HepG2 (cell line): Measurements from ENCODE around the gene LY6G5B. TPM values are rescaled to one million over a fixed set of nuclear protein-coding genes. Genes with fewer than 3 reads are reported as not detected.

ENCODE experiments used
- CSRNP2 ChIP-seq: sonication (generic); formaldehyde crosslinking; conservative IDR thresholded peaks from 2 replicates; pipeline ENCODE4 v1.8.0; 2022; ENCODE audit warnings: low read depth, missing genetic modification reagents
- EED ChIP-seq: sonication (generic); formaldehyde crosslinking; IDR thresholded peaks from 2 replicates; pipeline ENCODE4 v1.5.0; 2020; ENCODE audit warnings: mild to moderate bottlenecking, missing genetic modification reagents
- ELK4 ChIP-seq: sonication (generic); formaldehyde crosslinking; IDR thresholded peaks from 2 replicates; pipeline ENCODE4 v1.9.0; 2021; ENCODE audit warnings: missing genetic modification reagents, borderline replicate concordance
- EP300 ChIP-seq, 3 experiments: sonication (generic) in 1 of 3; formaldehyde crosslinking in 1 of 3; IDR thresholded peaks; 2 replicates each; pipeline versions ENCODE4 v1.5.1 to v1.6.1; 2011 to 2020; ENCODE audit warnings: low read depth in 2 of 3, low read length in 2 of 3, borderline replicate concordance in 1 of 3, improper control_type of control experiment in 1 of 3, mild to moderate bottlenecking in 1 of 3, missing genetic modification reagents in 1 of 3, moderate library complexity in 1 of 3
- JARID2 ChIP-seq: sonication (generic); formaldehyde crosslinking; IDR thresholded peaks from 2 replicates; pipeline ENCODE4 v1.8.1; 2023; ENCODE audit warnings: missing genetic modification reagents, inconsistent platforms; ENCODE audit not compliant: insufficient replicate concordance
- LCORL ChIP-seq, 2 experiments: fragments of 450-650 bp in 1 of 2; sonication (generic) in 1 of 2; formaldehyde crosslinking in 1 of 2; IDR thresholded peaks; 2 replicates each; pipeline versions ENCODE4 v1.5.0 to v1.6.1; 2017 to 2020; ENCODE audit warnings: antibody characterized with exemption in 1 of 2, missing genetic modification reagents in 1 of 2
- MAZ ChIP-seq, 2 experiments: sonication (generic) in 1 of 2; formaldehyde crosslinking in 1 of 2; IDR thresholded peaks; 2 replicates each; pipeline versions ENCODE4 v1.5.0 to v1.6.1; 2012 to 2020; ENCODE audit warnings: low read depth in 2 of 2, mild to moderate bottlenecking in 2 of 2, borderline replicate concordance in 1 of 2, improper control_type of control experiment in 1 of 2, low read length in 1 of 2, missing genetic modification reagents in 1 of 2, moderate library complexity in 1 of 2
- MED13 ChIP-seq: sonication (generic); formaldehyde crosslinking; IDR thresholded peaks from 2 replicates; pipeline ENCODE4 v1.5.0; 2020; ENCODE audit warnings: missing genetic modification reagents
- POLR2A ChIP-seq, 2 experiments: IDR thresholded peaks; 2 replicates each; pipeline ENCODE4 v1.6.1; 2011; ENCODE audit warnings: low read depth in 2 of 2, low read length in 2 of 2, mild to moderate bottlenecking in 1 of 2, moderate library complexity in 1 of 2; ENCODE audit not compliant: insufficient read depth in 1 of 2
- TBX3 ChIP-seq: fragments of 450-650 bp; IDR thresholded peaks from 2 replicates; pipeline ENCODE4 v1.6.1; 2017; ENCODE audit warnings: antibody characterized with exemption, mild to moderate bottlenecking, inconsistent platforms, borderline replicate concordance
- ZBTB20 ChIP-seq: sonication (generic); formaldehyde crosslinking; IDR thresholded peaks from 2 replicates; pipeline ENCODE4 v1.8.1; 2023; ENCODE audit warnings: missing genetic modification reagents, low read depth, mild to moderate bottlenecking, borderline replicate concordance
- ZFX ChIP-seq: sonication (generic); formaldehyde crosslinking; IDR thresholded peaks from 2 replicates; pipeline ENCODE4 v1.4.0; 2020; ENCODE audit warnings: mild to moderate bottlenecking, low read depth, missing genetic modification reagents, moderate library complexity
- ZNF17 ChIP-seq: sonication (generic); formaldehyde crosslinking; IDR thresholded peaks from 2 replicates; pipeline ENCODE4 v1.5.0; 2020; ENCODE audit warnings: mild to moderate bottlenecking, missing genetic modification reagents
- ZNF205 ChIP-seq: IDR thresholded peaks from 2 replicates; pipeline ENCODE4 v1.6.1; 2018; ENCODE audit warnings: missing biosample characterization, missing genetic modification reagents
- ZNF24 ChIP-seq: fragments of 450-650 bp; IDR thresholded peaks from 2 replicates; pipeline ENCODE4 v1.6.1; 2017; ENCODE audit warnings: antibody characterized with exemption, mild to moderate bottlenecking
- ZNF263 ChIP-seq: sonication (generic); formaldehyde crosslinking; IDR thresholded peaks from 2 replicates; pipeline ENCODE4 v1.4.0; 2020; ENCODE audit warnings: missing genetic modification reagents
- ZNF629 ChIP-seq: sonication (generic); formaldehyde crosslinking; conservative IDR thresholded peaks from 2 replicates; pipeline ENCODE4 v1.5.0; 2020; ENCODE audit warnings: missing genetic modification reagents
- ZNF687 ChIP-seq: sonication (generic); formaldehyde crosslinking; IDR thresholded peaks from 2 replicates; pipeline ENCODE4 v1.5.1; 2020; ENCODE audit warnings: mild to moderate bottlenecking, missing genetic modification reagents, moderate library complexity
- ZNF772 ChIP-seq: sonication (generic); formaldehyde crosslinking; IDR thresholded peaks from 2 replicates; pipeline ENCODE4 v1.5.0; 2020; ENCODE audit warnings: mild to moderate bottlenecking, missing genetic modification reagents
- ZNF780A ChIP-seq: sonication (generic); formaldehyde crosslinking; IDR thresholded peaks from 2 replicates; pipeline ENCODE4 v1.8.0; 2022; ENCODE audit warnings: mild to moderate bottlenecking, missing genetic modification reagents, moderate library complexity
- ZNF784 ChIP-seq: sonication (generic); formaldehyde crosslinking; IDR thresholded peaks from 2 replicates; pipeline ENCODE4 v1.5.1; 2020; ENCODE audit warnings: missing genetic modification reagents, mild to moderate bottlenecking, borderline replicate concordance
- polyA plus RNA-seq, 8 experiments: library from polyadenylated mRNA; depleted of rRNA in 3 of 8; stranded (reverse) in 7 of 8; unstranded in 1 of 8; fragments of >200 nt; fragmentation: Illumina TruSeq in 4 of 8; extraction: Trizol in 4 of 8; gene quantifications; 2 replicates each; pipeline versions ENCODE4 v1.2.1 to v1.2.3, GENCODE V29; 2011 to 2016; ENCODE audit warnings: low read depth in 4 of 8, missing spikeins in 1 of 8, mixed read lengths in 1 of 8; ENCODE audit not compliant: insufficient read depth in 1 of 8
- total RNA-seq, 5 experiments: library from RNA; depleted of rRNA; stranded (reverse); fragments of >200 nt; fragmentation: Illumina TruSeq; extraction: Trizol; gene quantifications; 2 replicates each; pipeline ENCODE4 v1.2.3, GENCODE V29; 2016; ENCODE audit warnings: low read depth in 1 of 5

Gene LY6G5B
- total and polyA plus RNA-seq, 2 of the 13 experiments (the other 11 are each of a cell fraction or from before 2014, with no cell fraction given), result 7.8 to 15.7 TPM

- no peak for TF ChIP-seq LCORL (IDR thresholded peaks at IDR 0.05)
- peak; percentile 55; the same call in 1 of the 2 replicates for TF ChIP-seq LCORL (CRISPR knock-in tag; IDR thresholded peaks at IDR 0.05)
- TF ChIP-seq ZNF780A (CRISPR knock-in tag), result no peak
- no peak for TF ChIP-seq MAZ (IDR thresholded peaks at IDR 0.05; ENCODE audit: borderline replicate concordance, low read depth, low read length)
- TF ChIP-seq MAZ (CRISPR knock-in tag; IDR thresholded peaks at IDR 0.05; ENCODE audit: low read depth), result 0 out of 2 replicates have a peak, but pooled peaks have one; percentile 28
- no peak for TF ChIP-seq ZNF263 (CRISPR knock-in tag)
- TF ChIP-seq ZBTB20 (CRISPR knock-in tag), result no peak
- no peak for TF ChIP-seq POLR2A (IDR thresholded peaks at IDR 0.05; ENCODE audit: insufficient read depth in 1 of 2, low read depth in 2 of 2, low read length in 2 of 2)
- TF ChIP-seq MED13 (CRISPR knock-in tag), result no peak
- TF ChIP-seq EP300 (IDR thresholded peaks at IDR 0.05; ENCODE audit: low read depth in 2 of 2, low read length in 2 of 2), result no peak
- TF ChIP-seq EP300 (CRISPR knock-in tag; IDR thresholded peaks at IDR 0.05; ENCODE audit: borderline replicate concordance), result no peak
- TF ChIP-seq ZNF17 (CRISPR knock-in tag), result no peak
- TF ChIP-seq ZNF205 (CRISPR knock-in tag), result no peak
- TF ChIP-seq ZNF629 (CRISPR knock-in tag), result peak; percentile 61; the same call in 1 of the 2 replicates
- no peak for TF ChIP-seq ZNF24
- TF ChIP-seq ZNF687, result peak; percentile 85
- TF ChIP-seq ELK4 (CRISPR knock-in tag), result no peak
- no peak for TF ChIP-seq ZNF784 (CRISPR knock-in tag)
- no peak for TF ChIP-seq CSRNP2 (CRISPR knock-in tag)
- TF ChIP-seq ZNF772, result peak; percentile 75
- TF ChIP-seq JARID2 (CRISPR knock-in tag), result no peak
- peak; percentile 71; the same call in 1 of the 2 replicates for TF ChIP-seq ZFX (CRISPR knock-in tag)
- TF ChIP-seq TBX3, result no peak
- peak; percentile 50; the same call in 1 of the 2 replicates for TF ChIP-seq EED (CRISPR knock-in tag)
Observed at GRCh38 chr6:31658983-31659648, 10.7 kb upstream of the LY6G5B start (continued).
